ENCODE data around the gene SLC43A2. TPM values are rescaled to one million over a fixed set of nuclear protein-coding genes. Genes with fewer than 3 reads are reported as not detected.
"Not testable (repeated sequence)": the region's sequence is repeated elsewhere in the genome, so short reads cannot be mapped to it uniquely, and the experiment has no call there.

Gene SLC43A2
- total RNA-seq, 1 donor from 2014 or later = 13.9 TPM

GRCh38 chr17:1542316-1542715, 86.3 kb downstream of the SLC43A2 start:
- no peak for DNase-seq (ENCODE audit: low read depth)

- DNase-seq (ENCODE audit: low read depth) = no peak
Measured at GRCh38 chr17:1541367-1541904, 87.2 kb downstream of the SLC43A2 start.

- no peak for DNase-seq (ENCODE audit: low read depth)
Measured at GRCh38 chr17:1539811-1540210, 88.8 kb downstream of the SLC43A2 start.

GRCh38 chr17:1535737-1536136, 92.9 kb downstream of the SLC43A2 start:
- no peak for DNase-seq (ENCODE audit: low read depth)

- DNase-seq (ENCODE audit: low read depth) = peak; percentile 49
Measured at GRCh38 chr17:1533661-1534325, 94.8 kb downstream of the SLC43A2 start.

- DNase-seq (ENCODE audit: low read depth) = peak; percentile 35
Measured at GRCh38 chr17:1532836-1533602, 95.6 kb downstream of the SLC43A2 start.

- no peak for DNase-seq (ENCODE audit: low read depth)
Measured at GRCh38 chr17:1529863-1530262, 98.8 kb downstream of the SLC43A2 start.

- DNase-seq (ENCODE audit: low read depth) = not testable (repeated sequence)
Measured at GRCh38 chr17:1526876-1527275, 101.8 kb downstream of the SLC43A2 start.

GRCh38 chr17:1522626-1523025, 106.0 kb downstream of the SLC43A2 start:
- DNase-seq (ENCODE audit: low read depth) = peak; percentile 67

GRCh38 chr17:1521086-1521640, 107.5 kb downstream of the SLC43A2 start:
- peak; percentile 96 for DNase-seq (ENCODE audit: low read depth)

- DNase-seq (ENCODE audit: low read depth) = no peak
Measured at GRCh38 chr17:1519678-1520077, 109.0 kb downstream of the SLC43A2 start.

Other genes with a start within 250 kb of the SLC43A2 start
- gene YWHAE, start 228.6 kb downstream of the SLC43A2 start, total RNA-seq = 680 and 704 TPM in 2 replicates
- 47.6 and 51.9 TPM in 2 replicates for gene CRK, start 172.6 kb downstream of the SLC43A2 start, total RNA-seq
- gene MYO1C, start 136.1 kb downstream of the SLC43A2 start, total RNA-seq = 122 and 125 TPM in 2 replicates
- gene INPP5K, start 112.2 kb downstream of the SLC43A2 start, total RNA-seq = 47.2 and 71.4 TPM in 2 replicates
- 25.1 and 29.9 TPM in 2 replicates for gene PITPNA, start 66.0 kb downstream of the SLC43A2 start, total RNA-seq
- gene SCARF1, start 16.9 kb upstream of the SLC43A2 start, total RNA-seq = 0.05 and 0.19 TPM in 2 replicates
- gene RILP, start 21.0 kb upstream of the SLC43A2 start, total RNA-seq = 11.0 and 20.1 TPM in 2 replicates
- 86.1 and 89.3 TPM in 2 replicates for gene PRPF8, start 56.0 kb upstream of the SLC43A2 start, total RNA-seq
- gene TLCD2, start 81.5 kb upstream of the SLC43A2 start, total RNA-seq = 1.7 and 1.8 TPM in 2 replicates
- gene WDR81, start 95.9 kb upstream of the SLC43A2 start, total RNA-seq = 76.0 and 76.8 TPM in 2 replicates
- 0.67 and 2.0 TPM in 2 replicates for gene SERPINF2, start 114.0 kb upstream of the SLC43A2 start, total RNA-seq
- gene SERPINF1, start 133.2 kb upstream of the SLC43A2 start, total RNA-seq = 5,512 and 6,691 TPM in 2 replicates
- 6.8 and 8.8 TPM in 2 replicates for gene SMYD4, start 201.1 kb upstream of the SLC43A2 start, total RNA-seq
- 11.3 and 11.6 TPM in 2 replicates for gene RPA1, start 201.2 kb upstream of the SLC43A2 start, total RNA-seq

Data from myocyte (in vitro differentiated cells).